Psoas muscle (tissue), 8 donors: Measurements from ENCODE around the gene ZC3H4. TPM values are rescaled to one million over a fixed set of nuclear protein-coding genes. Genes with fewer than 3 reads are reported as not detected.

Experiments used
- ATAC-seq, 4 donors: fragments of 200-7000 bp; cut with Tn5 transposase; one replicate each; pipeline ENCODE4 v1.9.1; 2020; ENCODE audit warnings: moderate library complexity in 3 of 4, mild to moderate bottlenecking in 2 of 4
- DNase-seq, 2 donors: peaks; one replicate each; pipeline ENCODE4 v3.0.0-alpha.2; 2020
- H3K27ac ChIP-seq: fragments of 200-600 bp; one replicate; pipeline ENCODE4 v1.8.0; 2022
- H3K27me3 ChIP-seq, 3 donors: fragments of 200-600 bp in 1 of 3; one replicate each; pipeline versions ENCODE4 v1.6.1 to v1.8.0; 2013 to 2022; ENCODE audit warnings: low read length in 2 of 3, mild to moderate bottlenecking in 2 of 3, moderate library complexity in 1 of 3; ENCODE audit not compliant: insufficient read depth in 3 of 3
- H3K36me3 ChIP-seq, 2 donors: fragments of 200-600 bp in 1 of 2; one replicate each; pipeline versions ENCODE4 v1.6.1 to v1.8.0; 2013 to 2022; ENCODE audit warnings: low read depth in 1 of 2, mild to moderate bottlenecking in 1 of 2, moderate library complexity in 1 of 2; ENCODE audit not compliant: insufficient read depth in 1 of 2
- H3K4me1 ChIP-seq: fragments of 200-600 bp; one replicate; pipeline ENCODE4 v1.8.0; 2022
- H3K4me3 ChIP-seq: fragments of 200-600 bp; one replicate; pipeline ENCODE4 v1.8.0; 2022; ENCODE audit warnings: mild to moderate bottlenecking
- H3K9me3 ChIP-seq: fragments of 200-600 bp; one replicate; pipeline ENCODE4 v1.8.0; 2022
- WGBS, 3 donors: extraction: QIAGEN DNeasy Blood & Tissue Kit; methylation state at CpG; one replicate each; pipeline versions ENCODE4 v1.1.6 to v1.1.7; 2013; 5-methylcytosine and 5-hydroxymethylcytosine counted together
- intact Hi-C, 2 donors: fragments of 100-400 bp; cut with DNase I; formaldehyde crosslinking; loops; one replicate each; pipeline versions ENCODE4 v1.11.0 to v1.14.2; 2022
- polyA plus RNA-seq, 3 donors: library from polyadenylated mRNA; stranded (reverse); fragments of 200-250 nt; gene quantifications; one replicate each; pipeline ENCODE4 v1.2.3, GENCODE V29; 2013
- total RNA-seq, 4 donors: library from RNA; stranded (reverse); fragmentation: NEBNext Ultra II Directional in 2 of 4; extraction: Animal tissue kit (Norgen Biotek cat#: 25700) in 2 of 4; gene quantifications; one replicate each; pipeline versions ENCODE4 v1.2.1 to v1.2.4, GENCODE V29; 2021 to 2023
- TF ChIP-seq, protein P1 (sequence below): fragments of 200-600 bp; IDR thresholded peaks from one replicate; pipeline ENCODE4 v1.8.0; 2022; ENCODE audit warnings: antibody characterized with exemption
- donor health status: healthy with polysubstance abuse.
- donor health status: DM: no; HTN: no; CAD: no; lungs with moderate emphysema.
- donor health status: Bipolar disorder and iron deficiency.
- donor health status: healthy.
- donor health status: DM: yes; HTN: yes; CAD: no.
- donor health status: DM: no; HTN: no; CAD: no.
- donor health status: DM: no; HTN: no; CAD: no.
- donor health status: DM: yes; HTN: yes; CAD: no.

Gene ZC3H4
- total and polyA plus RNA-seq, 7 donors, result 4.4 to 35.8 (median 24.3) TPM

DNA sequence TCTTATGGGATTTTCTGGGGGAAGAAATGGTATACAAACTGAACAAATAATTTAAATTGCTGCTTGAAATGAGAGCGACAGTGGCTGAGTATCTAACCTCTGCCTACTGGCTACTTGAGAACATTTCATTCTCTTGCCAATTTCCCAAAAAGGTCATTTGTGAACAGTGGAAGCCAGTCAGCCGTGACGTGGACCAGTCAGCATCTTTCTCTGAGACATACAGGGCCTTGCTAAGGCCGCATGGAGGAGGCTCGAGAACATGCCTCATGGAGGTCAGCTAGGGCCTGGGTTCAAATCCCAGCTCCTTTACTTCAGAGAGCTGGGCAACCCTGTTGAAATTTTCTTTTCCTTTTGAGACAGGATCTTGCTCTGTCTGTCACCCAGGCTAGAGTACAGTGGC lies 20.3 kb downstream of the ZC3H4 start:
- no peaks in the 10 kb centered on the region for H3K9me3 ChIP-seq
- TF ChIP-seq, protein P1, sequence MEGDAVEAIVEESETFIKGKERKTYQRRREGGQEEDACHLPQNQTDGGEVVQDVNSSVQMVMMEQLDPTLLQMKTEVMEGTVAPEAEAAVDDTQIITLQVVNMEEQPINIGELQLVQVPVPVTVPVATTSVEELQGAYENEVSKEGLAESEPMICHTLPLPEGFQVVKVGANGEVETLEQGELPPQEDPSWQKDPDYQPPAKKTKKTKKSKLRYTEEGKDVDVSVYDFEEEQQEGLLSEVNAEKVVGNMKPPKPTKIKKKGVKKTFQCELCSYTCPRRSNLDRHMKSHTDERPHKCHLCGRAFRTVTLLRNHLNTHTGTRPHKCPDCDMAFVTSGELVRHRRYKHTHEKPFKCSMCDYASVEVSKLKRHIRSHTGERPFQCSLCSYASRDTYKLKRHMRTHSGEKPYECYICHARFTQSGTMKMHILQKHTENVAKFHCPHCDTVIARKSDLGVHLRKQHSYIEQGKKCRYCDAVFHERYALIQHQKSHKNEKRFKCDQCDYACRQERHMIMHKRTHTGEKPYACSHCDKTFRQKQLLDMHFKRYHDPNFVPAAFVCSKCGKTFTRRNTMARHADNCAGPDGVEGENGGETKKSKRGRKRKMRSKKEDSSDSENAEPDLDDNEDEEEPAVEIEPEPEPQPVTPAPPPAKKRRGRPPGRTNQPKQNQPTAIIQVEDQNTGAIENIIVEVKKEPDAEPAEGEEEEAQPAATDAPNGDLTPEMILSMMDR, result no peak
- H3K27me3 ChIP-seq, result no peaks in the 10 kb centered on the region
- H3K4me1 ChIP-seq, result peaks cover 45% of the 10 kb centered on the region
- no peak overlapping the region for H3K4me3 ChIP-seq
- intact Hi-C loops, result loop anchor here in 1 of 2 donors (2.0 kb wide), 1 partner anchor 18 kb away; no protein-coding TSS in a partner anchor
- peak overlapping the region; percentile 69 for H3K27ac ChIP-seq
- 44 to 85% (median 47%) methylated on average over 5 of the region's 5 CpGs for WGBS, 3 donors
- no peak for ATAC-seq
- peaks cover 0 to 56% of the 10 kb centered on the region in 2 donors for H3K36me3 ChIP-seq
- DNase-seq, result peak in 1 of 2 donors; percentile 57

DNA sequence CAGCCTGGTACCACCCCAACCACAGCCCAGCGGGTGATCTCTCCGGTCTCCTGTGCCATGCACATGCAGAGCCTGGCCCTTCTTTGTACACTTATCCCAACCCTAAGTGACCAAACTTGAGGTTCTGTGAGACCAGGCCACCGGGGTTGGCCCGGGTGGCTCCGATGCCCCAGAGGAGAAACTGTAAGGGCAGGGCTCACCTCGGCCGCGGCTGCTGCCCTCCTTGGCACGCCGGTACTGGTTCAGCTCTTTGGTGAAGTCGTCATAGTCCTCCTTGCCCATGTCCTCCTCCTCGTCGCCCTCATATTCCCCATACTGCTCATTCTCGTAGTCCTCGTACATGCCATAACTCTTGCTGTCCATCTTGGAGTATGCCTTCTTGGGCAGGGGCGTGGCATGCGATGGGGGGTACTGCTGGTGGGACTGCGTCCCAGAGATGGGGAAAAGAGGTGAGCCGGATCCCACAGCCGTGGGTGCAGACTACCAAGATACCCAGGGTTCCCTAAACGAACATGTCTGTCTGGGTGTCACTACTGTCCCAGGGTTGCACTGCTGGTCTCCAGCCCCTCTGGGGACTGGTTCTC lies 23.7 kb downstream of the ZC3H4 start:
- TF ChIP-seq, protein P1, result no peak
- no peak for ATAC-seq
- DNase-seq, result peak in 1 of 2 donors; percentile 31
- H3K36me3 ChIP-seq, result peaks cover 0 to 90% of the 10 kb centered on the region in 2 donors
- no peak overlapping the region for H3K4me3 ChIP-seq
- no peaks in the 10 kb centered on the region for H3K9me3 ChIP-seq
- intact Hi-C loops, result no loop called here
- peaks cover 13% of the 10 kb centered on the region for H3K4me1 ChIP-seq
- 93 to 94% (median 93%) methylated on average over 21 of the region's 21 CpGs for WGBS, 3 donors
- H3K27ac ChIP-seq, result no peak overlapping the region
- H3K27me3 ChIP-seq, result no peaks in the 10 kb centered on the region

DNA sequence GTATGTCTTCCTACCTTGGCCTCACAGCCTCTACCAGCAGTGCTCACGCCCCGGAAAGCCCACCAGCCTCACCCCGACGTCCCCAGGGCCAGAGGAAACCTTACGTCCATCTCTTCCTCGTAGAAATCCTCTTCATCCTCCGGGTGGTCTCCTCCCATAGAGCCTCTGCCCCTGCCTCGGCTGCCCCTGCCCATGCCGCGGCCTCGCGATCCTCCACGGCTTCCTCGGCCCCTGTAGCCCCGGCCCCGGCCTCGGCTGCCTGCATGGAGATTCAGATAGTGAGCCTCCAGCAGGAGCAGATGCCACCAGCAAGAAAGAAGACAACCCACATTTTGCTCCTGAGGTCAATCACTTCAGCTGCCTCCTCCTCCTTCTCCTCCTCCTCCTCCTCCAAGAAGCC lies 27.3 kb downstream of the ZC3H4 start:
- H3K27ac ChIP-seq, result no peak overlapping the region
- no peaks in the 10 kb centered on the region for H3K27me3 ChIP-seq
- WGBS, 3 donors, result 93 to 97% (median 94%) methylated on average over 17 of the region's 17 CpGs
- H3K4me1 ChIP-seq, result no peaks in the 10 kb centered on the region
- intact Hi-C loops, result no loop called here
- no peaks in the 10 kb centered on the region for H3K9me3 ChIP-seq
- no peak for ATAC-seq
- no peak overlapping the region for H3K4me3 ChIP-seq
- peak in 1 of 2 donors; percentile 27 for DNase-seq
- TF ChIP-seq, protein P1, result no peak
- H3K36me3 ChIP-seq, result peaks cover 7 to 99% of the 10 kb centered on the region in 2 donors

DNA sequence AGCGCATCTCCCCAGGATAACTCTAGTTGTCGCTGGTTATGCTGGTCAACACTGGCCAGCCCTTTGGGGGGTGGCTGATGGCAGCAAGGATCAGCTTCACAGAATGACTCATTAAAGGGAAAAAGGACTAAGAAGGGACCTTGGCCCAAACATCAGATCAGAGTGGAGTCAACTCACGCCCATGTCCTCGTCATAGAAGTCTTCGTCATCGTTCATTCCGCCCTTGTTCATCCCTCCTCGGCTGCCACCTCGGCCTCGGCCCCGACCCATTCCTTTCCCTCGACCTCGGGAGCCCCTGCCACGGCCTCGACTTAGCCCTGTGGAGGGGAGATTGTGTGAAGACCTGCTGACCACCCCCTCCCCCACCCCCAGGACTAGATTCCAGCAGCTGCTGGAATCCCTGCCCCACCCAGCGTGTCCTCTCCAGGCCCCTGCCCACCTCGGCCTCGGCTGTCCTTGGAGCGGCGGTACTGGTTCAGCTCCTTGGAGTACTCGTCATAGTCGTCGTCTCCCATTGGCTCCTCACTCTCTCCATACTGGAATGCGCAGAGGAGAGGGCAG lies 28.6 kb downstream of the ZC3H4 start:
- H3K4me1 ChIP-seq, result peaks cover 2% of the 10 kb centered on the region
- intact Hi-C loops, result loop anchor here in 1 of 2 donors (2.0 kb wide), 1 partner anchor 44 kb away; no protein-coding TSS in a partner anchor
- H3K36me3 ChIP-seq, result peaks cover 7 to 98% of the 10 kb centered on the region in 2 donors
- DNase-seq (peak in 1 of 2 donors; percentile 29), ATAC-seq (no peak)
- TF ChIP-seq, protein P1, result no peak
- no peak overlapping the region for H3K4me3 ChIP-seq
- no peaks in the 10 kb centered on the region for H3K27me3 ChIP-seq
- WGBS, 3 donors, result 92 to 93% (median 92%) methylated on average over 24 of the region's 24 CpGs
- no peaks in the 10 kb centered on the region for H3K9me3 ChIP-seq
- no peak overlapping the region for H3K27ac ChIP-seq
